ENCODE measurements around the gene BCLAF1.
"Not testable (repeated sequence)": the region's sequence is repeated elsewhere in the genome, so short reads cannot be mapped to it uniquely, and the experiment has no call there.

GRCh38 chr6:136224974-136225373 lies 64.7 kb downstream of the BCLAF1 start:
- TF ChIP-seq POLR2A, CTCF, POLR2AphosphoS5, EP300 (IDR thresholded peaks at IDR 0.05): not testable (repeated sequence)
